Stimulated activated CD4-positive, alpha-beta T cell treated with anti-CD3 and anti-CD28 coated beads, Interleukin-15, amount 100 ng/mL, for 1 hour (primary cell): Measurements from ENCODE around the gene ANP32B.

ENCODE experiments used
- DNase-seq, 2 donors: peaks; one replicate each; pipeline ENCODE4 v3.0.0-alpha.2; 2020; ENCODE audit warnings: low read depth in 1 of 2, low spot score in 1 of 2

Gene ANP32B

DNA sequence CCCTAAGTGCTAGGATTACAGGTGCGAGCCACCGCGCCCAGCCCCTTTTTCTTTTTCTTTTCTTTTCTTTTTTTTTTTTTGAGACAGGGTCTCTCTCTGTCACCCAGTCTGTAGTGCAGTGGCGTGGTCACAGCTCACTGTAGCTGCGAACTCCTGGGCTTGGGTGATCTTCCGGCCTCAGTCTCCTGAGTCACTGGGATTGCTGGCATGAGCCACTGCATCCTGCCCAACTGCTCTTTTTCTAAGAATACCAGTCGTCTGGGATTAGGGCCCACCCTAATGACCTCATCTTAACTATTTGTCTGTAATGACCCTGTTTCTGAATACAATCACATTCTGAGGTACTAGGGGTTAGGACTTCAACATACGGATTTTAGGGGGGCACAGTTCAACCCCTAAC, 39.3 kb downstream of the ANP32B start:
- no peak for DNase-seq

DNA sequence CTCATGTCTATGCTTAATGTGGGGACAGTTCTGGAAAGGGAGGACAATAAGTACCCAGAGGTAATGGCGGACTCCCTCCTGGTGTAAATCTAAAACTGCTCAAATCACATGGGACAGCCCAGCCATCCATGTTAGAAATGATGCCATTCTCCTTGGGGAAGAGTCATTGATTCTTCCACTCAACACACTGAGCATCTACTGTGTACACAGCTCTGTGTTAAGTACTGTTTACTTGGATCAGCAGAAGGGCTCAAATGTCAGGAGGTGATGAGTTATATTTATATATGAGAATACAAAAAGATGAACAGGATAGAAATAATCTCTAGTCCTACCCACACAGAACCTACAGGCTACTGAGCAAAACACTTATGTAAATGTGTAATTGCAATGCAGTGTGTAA, 41.6 kb downstream of the ANP32B start:
- DNase-seq: no peak

DNA sequence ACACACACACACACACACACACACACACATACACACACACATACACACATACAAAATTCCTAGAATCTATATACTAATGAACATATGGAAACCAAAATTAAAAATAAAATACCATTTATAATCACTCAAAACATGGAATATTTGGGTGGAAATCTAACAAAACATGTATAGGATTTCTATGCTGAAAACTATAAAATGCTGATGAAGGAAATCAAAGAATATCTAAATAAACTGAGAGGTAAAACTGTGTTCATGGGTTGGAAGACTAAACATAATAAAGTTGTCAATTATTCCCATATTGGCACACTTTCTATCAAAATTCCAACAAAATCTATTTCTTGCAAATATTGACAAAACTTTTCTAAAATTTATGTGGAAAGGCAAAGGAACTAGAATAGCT, 48.0 kb downstream of the ANP32B start:
- DNase-seq: no peak

DNA sequence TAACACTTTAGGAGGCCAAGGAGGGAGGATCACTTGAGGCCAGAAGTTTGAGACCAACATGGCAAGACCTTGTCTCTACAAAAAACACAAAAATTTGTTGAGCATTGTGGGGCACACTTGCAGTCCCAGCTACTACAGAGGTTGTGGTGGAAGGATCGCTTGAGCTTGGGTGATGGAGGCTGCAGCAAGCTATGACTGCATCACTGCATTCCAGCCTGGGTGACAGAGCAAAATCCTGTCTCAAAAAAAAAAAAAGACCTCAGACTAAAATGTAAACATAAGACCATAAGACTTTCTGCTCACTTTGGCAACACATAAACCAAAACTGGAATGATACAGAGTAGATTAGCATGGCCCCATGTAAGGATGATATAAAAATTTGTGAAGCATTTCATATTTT, 48.8 kb downstream of the ANP32B start:
- DNase-seq: no peak

DNA sequence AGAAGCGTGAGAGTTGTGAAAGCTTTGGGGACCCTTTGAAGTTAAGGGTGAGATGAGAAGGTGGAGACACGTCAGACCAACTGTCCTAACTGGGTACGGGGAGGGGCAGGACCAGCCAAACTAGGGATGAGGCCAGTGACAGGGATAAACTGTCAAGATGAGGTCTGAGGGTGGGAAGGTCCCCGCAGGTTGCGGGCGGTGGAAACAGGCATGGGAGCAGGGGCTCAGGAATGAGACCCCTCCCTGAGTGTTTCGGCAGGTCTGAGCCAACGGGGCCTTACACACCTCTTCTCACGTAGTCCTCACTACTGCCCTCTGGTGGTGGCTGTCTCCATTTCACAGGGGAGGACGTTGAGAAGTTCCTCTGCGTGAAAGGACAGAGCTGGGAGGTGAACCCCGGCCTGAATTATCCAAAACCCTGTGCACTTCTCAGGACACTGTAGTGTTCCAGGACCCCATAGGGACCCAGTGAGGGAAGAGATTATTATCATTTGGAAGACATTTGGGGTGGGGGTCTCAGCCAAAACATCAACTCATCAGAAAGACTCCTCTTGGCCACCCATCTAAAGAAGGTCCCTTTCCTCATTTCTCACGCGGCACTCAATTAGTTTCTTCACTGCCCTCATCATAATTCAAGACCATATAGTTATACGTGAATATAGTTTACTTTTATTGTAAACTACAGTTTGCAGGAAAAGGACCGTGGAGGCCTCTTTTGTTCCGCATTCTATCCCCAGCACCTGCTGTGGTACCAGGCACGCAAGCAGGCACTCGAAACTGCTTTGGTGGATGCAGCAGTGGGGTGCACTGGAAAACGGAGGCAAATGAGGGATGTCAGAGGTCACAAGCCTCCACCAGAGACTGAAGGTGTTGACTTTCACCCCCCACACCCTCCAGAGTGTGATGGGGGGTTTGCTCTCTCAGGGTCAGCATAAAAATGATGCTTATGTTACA, 51.7 kb downstream of the ANP32B start:
- DNase-seq: peak; percentile 75 to 76

DNA sequence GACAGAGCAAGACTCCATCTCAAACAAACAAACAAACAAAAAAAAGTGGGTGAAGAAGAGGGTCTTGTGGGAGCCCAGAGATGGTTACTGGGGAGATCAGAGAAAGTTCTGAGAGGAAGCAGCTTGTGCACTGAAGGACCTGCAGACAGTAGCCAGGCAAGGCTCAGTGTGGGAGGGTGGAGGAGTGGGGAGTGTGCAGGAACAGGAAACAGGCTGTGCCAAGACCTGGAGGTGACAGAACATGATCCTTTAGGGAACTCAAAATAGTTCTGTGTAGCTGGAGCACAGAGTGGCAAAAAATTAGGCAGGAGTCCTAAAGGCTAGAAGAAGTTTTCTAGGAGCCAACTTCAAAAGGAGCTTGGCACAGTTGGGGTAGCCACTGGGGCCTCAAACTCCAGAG, 54.2 kb downstream of the ANP32B start:
- DNase-seq: no peak

DNA sequence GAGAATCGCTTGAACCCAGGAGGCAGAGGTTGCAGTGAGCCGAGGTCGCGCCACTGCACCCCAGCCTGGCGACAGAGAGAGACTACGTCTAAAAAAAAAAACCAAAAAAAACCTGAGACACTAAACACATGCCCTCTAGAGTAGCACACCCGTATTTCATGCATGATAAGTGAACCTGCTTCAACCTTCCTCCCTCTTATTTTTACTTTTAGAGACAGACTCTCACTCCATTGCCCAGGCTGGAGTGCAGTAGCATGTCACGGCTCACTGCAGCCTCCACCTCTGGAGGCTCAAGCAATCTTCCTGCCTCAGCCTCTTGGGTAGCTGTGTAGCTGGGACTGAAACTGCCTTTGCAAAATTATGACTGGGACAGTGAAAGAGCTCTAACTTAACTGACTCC, 55.8 kb downstream of the ANP32B start:
- no peak for DNase-seq

DNA sequence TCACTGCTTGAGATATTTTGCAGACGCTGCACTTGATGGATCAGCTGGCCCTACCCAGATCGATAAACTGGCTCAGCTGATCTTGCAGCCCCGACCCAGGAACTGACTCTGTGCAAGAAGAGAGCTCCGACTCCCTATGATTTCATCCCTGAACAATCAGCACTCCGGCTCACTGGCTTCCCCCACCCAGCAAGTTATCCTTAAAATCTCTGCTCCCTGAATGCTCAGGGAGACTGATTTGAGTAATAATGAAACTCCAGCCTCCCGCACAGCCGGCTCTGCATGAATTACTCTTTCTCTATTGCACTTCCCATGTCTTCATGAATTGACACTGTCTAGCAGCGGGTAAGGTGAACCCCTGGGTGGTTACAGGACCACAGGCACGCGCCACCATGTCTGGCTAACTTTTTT, 56.5 kb downstream of the ANP32B start:
- no peak for DNase-seq

DNA sequence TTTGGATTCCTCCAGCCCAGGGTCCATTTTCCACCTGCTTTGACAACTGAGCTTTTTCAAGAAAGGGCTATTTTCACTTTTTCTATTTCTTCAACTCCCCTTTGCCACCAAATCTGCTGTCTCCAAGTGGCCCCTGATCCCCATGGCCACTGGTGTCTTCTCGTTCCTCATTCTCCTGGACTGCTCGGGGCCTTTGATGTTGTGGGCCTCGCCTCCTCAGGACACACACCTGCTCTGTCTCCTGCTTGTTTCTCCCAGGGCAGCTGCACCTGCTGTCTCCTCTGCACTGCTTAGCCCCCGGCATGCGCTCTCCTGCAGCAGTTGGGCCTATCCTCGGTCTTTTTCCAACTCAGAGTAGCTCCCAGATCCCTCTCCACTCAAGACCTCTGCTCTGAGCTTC, 57.1 kb downstream of the ANP32B start:
- no peak for DNase-seq

DNA sequence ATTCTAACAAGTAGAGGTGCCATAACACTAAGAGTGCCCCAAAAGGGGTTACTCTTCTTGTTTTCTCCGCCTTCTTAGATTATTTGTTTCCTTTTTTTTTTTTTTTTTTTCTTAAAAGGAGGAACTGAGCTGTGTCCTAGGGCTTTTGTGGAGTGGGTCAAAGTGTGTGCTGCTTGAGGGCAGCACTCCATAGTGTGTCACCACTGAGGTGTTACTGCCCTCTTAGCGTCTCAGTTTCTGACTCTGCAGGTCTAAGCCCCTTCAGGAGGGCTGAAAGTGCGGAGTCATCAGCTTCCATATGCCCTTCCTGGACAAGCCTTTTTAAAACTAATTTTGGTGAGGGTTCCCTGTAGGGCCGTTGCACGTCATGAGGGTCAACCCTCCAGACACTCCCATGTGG, 60.8 kb downstream of the ANP32B start:
- no peak for DNase-seq

DNA sequence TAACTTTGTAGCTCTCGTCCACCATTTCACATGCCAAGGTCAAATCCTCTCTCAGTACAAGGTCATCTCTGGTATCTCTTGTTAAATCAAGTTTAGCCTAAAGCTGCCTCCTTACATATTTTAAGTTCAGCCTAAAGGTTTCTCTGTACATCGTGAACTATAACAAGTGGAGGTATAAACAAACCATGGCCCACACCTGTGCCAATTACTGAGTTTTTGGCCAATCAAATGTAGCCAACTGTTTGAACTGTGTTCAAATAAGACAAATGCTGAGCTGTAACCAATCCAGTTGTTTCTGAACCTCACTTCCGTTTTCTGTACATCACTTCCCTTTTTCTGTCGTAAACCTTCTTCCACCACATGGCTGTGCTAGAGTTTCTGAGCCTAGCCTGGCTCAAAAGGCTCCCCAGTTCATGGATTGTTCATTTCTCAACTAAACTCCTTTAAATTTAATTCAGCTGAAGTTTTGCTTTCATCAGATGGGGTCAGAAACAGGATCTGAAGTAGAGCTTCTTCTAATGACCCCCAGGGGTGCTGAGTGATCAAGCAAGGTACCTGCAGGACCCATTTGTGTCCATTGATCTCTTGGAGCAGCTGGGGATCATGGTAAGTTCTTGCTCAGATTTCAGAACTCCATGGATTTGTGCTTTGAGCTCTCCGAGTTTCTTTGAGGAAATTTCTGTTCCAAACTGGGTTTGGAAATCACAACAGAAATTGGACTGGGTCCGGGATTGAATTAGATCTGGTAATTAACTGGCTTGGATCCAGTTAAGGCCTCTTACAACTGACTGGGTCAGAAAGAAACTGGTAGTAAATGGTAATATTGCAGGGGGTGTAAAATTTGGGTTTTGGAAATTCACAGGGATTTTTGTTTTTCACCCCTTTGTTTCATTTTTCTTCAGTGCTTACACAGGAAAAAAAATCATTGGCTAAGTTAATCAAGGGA, 62.4 kb downstream of the ANP32B start:
- DNase-seq: no peak

DNA sequence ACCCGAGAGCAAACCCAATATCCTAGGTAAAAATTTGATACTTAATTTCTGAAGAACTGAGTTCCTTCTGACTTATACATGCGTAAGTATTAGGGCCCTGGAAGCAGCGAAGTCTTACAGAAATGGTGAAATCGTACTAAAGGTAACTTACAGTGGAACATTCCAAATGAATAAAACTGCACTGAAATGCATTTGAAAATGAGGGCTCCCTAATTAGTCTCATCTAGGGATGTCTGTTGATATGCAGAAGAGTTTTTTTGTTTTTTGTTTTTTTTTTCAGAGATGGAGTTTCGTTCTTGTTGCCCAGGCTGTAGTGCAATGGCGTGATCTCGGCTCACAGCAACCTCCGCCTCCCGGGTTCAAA, 63.0 kb downstream of the ANP32B start:
- DNase-seq: no peak

DNA sequence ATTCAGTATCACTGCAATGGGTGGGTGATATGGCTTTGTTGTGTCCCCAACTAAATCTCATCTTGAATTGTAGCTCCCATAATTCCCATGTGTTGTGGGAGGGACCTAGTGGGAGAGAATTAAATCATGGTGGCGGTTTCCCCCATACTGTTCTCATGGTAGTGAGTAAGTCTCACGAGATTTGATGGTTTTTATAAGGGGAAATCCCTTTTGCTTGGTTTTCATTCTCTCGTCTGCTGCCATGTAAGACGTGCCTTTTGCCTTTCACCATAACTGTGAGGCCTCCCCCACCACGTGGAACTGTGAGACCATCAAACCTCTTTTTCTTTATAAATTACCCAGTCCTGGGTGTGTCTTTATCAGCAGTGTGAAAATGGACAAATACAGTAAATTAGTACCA, 63.9 kb downstream of the ANP32B start:
- DNase-seq: no peak

DNA sequence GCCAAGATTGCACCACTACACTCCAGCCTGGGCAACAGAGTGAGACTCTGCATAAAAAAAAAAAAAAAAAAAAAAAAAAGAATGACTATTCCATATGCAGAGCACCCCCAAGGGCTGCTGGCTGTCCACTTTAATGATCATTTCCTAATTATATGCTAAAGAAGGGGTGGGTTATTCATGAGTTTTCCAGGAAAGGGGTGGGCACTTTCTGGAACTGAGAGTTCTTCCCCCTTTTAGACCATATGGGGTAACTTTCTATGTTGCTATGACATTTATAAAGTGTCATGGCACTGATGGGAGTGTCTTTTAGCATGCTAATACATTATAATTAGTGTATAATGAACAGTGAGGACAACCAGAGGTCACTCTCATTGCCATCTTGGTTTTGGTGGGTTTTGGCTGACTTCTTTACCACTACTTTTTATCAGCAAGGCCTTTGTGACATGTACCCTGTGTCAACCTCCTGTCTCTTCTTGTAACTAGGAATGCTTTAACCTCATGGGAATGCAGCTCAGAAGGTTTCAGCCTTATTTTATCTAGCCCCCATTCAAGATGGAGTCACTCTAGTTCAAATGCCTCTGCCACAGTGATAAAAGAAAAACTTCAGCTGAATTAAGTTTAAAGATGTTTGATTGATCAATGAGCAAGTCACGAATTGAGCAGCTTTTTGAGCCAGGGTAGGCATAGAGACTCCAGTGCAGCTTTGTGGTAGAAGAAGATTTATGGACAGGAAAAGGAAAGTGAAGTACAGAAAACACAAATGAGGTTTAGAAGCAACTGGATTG, 66.3 kb downstream of the ANP32B start:
- no peak for DNase-seq

DNA sequence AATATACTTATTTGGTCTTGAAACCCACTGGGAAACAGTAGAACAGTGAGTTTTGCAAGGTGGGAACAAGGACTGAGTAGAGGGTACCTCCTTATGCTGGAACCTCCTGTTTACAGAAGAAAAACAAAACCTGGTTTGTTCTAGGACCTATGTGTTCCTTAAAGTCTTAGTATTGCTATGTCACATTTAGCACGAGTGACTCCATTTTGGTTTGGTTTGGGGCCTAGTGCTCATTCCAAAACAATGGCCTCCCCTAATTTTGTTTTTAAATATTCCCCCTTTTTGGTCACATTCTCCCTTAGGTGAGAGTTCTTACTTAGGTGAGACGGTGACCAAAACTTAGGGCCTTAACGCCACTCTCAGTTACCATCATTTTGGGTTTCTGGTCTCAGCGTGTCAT, 67.2 kb downstream of the ANP32B start:
- DNase-seq: no peak

DNA sequence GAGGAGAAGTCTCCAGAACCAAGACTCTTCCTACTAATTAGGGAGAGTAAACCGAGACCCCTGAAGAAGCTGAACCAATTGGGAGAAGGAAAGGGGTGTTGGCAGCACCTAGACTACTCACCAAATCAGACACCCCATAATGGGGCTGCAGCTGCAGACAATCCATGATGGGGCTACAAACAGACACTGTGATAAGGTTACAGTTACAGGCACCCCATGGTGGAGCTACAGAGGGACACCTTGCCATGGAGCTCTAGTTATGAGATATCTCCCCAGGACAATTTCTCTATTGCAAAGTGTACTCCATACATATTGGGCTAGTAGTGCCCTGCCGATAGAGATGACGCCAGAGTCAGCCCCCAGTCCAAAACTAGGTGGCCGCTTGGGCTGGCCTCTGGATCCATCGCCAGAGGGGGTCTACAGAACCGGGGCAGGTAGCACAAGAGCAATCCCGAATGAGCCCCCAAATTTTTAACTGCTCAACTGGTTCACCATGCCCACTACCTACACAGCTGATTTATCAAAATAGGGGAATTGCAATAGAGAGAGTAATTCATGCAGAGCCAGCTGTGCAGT, 71.3 kb downstream of the ANP32B start:
- no peak for DNase-seq

DNA sequence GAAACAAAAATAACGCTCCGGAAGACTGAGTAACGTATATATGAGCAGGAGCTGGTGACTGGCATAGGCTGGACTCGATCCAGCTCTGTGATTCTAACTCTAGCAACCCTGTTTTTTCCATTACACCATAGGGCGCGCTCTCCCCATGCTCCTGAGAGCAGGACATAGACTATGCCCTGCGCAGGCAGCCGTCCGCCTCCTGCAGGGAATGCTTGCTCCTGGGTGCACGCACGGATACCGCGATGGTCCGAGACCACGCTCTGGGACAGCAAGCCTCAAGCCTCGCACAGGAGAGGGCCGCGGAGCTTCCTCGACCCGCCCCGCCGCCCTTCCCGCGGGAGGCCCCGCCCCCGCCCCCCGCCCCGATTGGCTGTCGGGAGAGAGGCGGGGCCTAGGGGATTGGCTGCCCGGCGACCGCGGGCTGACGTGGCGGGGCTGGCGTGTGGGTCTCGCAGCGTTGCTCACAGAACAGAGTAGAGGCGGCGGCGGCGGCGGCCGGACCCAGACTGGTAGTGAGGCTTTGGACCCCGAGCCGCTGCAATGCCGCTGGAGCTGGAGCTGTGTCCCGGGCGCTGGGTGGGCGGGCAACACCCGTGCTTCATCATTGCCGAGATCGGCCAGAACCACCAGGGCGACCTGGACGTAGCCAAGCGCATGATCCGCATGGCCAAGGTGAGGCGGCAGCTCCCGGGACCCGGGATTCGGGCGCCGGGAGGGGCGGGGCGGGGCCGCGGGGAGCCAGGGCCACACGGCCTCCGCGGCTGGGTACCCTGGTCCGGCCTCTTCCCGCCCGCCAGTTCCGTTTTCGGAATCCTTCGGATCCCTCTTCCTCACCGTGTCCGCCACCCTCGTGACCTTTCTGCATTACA, 73.4 kb downstream of the ANP32B start, which contains the start of gene NANS:
NANS (plus strand) TSS at position 464 of the 869 bp plus-strand sequence; CDS start at position 541, 77 bp downstream.
- peak; percentile 82 to 84 for DNase-seq

DNA sequence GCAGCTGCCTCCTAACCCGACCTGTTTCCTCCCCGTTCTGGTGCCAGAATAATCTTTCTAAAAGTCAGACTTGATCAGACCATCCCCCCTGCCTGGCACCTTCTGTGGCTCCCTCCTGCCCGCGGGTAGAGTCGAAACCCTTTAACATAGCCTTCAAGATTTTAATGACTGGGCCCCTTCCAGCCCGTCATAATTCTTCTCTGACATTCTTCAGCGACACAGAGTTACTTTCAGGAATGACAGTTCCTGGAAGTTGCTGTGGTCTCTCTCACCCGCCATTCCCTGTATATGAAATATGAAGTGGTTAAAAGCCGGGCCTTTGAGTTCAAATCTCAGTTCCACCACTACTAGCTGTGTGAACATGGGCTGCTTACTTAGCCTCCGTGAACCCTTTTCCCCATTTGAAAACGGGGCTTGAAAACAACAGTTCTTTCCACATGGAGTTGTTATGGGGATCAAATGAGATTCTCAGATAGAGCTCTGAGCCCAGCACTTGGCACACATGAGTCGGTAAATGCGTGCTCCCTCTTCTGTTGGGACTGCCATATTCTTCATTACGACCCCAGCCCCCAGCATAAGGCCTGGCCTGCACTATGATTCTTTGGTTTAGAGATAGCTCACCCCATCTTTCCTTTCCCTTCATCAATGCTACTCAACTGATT, 74.1 kb downstream of the ANP32B start:
- DNase-seq: no peak

DNA sequence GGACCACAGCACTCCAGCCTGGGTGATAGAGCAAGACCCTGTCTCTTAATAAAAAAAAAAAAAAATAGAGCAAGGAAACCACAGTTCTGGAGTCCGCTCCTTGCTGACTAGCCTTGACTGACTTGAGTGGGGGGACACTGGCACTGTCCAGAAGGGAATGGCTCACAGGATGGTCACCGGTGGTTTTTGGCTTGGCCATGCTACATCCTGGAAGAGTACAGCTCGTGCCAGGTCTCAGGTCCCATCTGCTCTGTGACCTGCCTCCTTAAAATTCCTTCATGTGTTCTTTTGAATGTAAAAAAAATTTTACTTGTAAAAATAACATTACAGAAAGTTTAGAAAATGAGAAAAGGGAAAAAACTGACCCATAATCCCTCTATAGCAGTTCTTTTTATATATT, 79.0 kb downstream of the ANP32B start:
- no peak for DNase-seq
